SK-N-SH (cell line): ENCODE results near the gene ZNF804A.

Experiments
- CTCF ChIP-seq: fragments of 200-600 bp; sonication (generic); IDR thresholded peaks from 2 replicates; pipeline ENCODE4 v1.6.1; 2017; ENCODE audit warnings: antibody characterized with exemption, mild to moderate bottlenecking, moderate library complexity
- MAX ChIP-seq: IDR thresholded peaks from 2 replicates; pipeline ENCODE4 v1.4.0; 2012; ENCODE audit warnings: low read depth
- SIN3A ChIP-seq: IDR thresholded peaks from 2 replicates; pipeline ENCODE4 v1.6.1; 2012; ENCODE audit warnings: low read depth, mild to moderate bottlenecking, low read length, moderate library complexity, borderline replicate concordance
- USF2 ChIP-seq: fragments of 150-350 bp; IDR thresholded peaks from 2 replicates; pipeline ENCODE4 v1.6.1; 2017; ENCODE audit warnings: antibody characterized with exemption, low read length, low read depth, borderline replicate concordance

- TF ChIP-seq CTCF (no peak), MAX (no peak), SIN3A (no peak), USF2 (no peak)
These were observed 262.4 kb downstream of the ZNF804A start for GRCh38 chr2:184860744-184861143.
